Measurements from ENCODE around the gene DPM2. TPM values are rescaled to one million over a fixed set of nuclear protein-coding genes. Genes with fewer than 3 reads are reported as not detected.
A peak's percentile ranks its signal among the peaks of the same experiment; 100 is the strongest.

The DPM2 gene
- total RNA-seq, 2 donors from 2014 or later = 45.7 TPM

GRCh38 chr9:127903557-127904475 lies 33.8 kb downstream of the DPM2 start:
- H3K4me1 Mint-ChIP-seq = peaks cover 14% of the 10 kb centered on the region
- H3K4me1 ChIP-seq (ENCODE audit: control insufficient read depth, insufficient read depth, low read length) = no peaks in the 10 kb centered on the region
- H3K27ac Mint-ChIP-seq = peak overlapping the region; percentile 64
- no peak overlapping the region for H3K9ac ChIP-seq (ENCODE audit: extremely low read depth, low read length, poor library complexity, severe bottlenecking)
- no peak overlapping the region for H3K4me3 ChIP-seq (ENCODE audit: low read length)
- peak; percentile 91 for DNase-seq
- no peak overlapping the region for H3K4me3 Mint-ChIP-seq
- WGBS, 2 experiments (ENCODE audit: insufficient coverage in 1 of 2, insufficient read length in 1 of 2) = 59 to 76% methylated on average over 8 to 17 of the region's 17 CpGs
- no peaks in the 10 kb centered on the region for H3K36me3 Mint-ChIP-seq (ENCODE audit: low read depth)
- H3K9me3 Mint-ChIP-seq = no peaks in the 10 kb centered on the region
- H3K27ac ChIP-seq (ENCODE audit: low read depth, low read length) = no peak overlapping the region
- TF ChIP-seq CTCF (conservative IDR thresholded peaks at IDR 0.05) = no peak
- H3K27me3 Mint-ChIP-seq (ENCODE audit: insufficient read depth) = no peaks in the 10 kb centered on the region
- no peaks in the 10 kb centered on the region for H3K36me3 ChIP-seq (ENCODE audit: control insufficient read depth, insufficient read depth, low read length)
- no peaks in the 10 kb centered on the region for H3K9me3 ChIP-seq (ENCODE audit: control insufficient read depth, low read length)
- H3K27me3 ChIP-seq (ENCODE audit: control insufficient read depth, insufficient read depth, low read length, poor library complexity, severe bottlenecking) = no peaks in the 10 kb centered on the region

- Mint-ChIP-seq H3K4me3 (peak within 1 kb of the TSS; percentile 77), H3K36me3 (ENCODE audit: low read depth) (peaks cover 24% of the 10 kb centered on the region), H3K4me1 (peaks cover 16% of the 10 kb centered on the region), H3K27ac (peak within 1 kb of the TSS; percentile 77), H3K27me3 (ENCODE audit: insufficient read depth) (no peaks in the 10 kb centered on the region), H3K9me3 (peaks cover 5% of the 10 kb centered on the region)
- 2 to 16% methylated on average over 13 to 86 of the region's 89 CpGs for WGBS, 2 experiments (ENCODE audit: insufficient coverage in 1 of 2, insufficient read length in 1 of 2)
- Histone ChIP-seq H3K9ac (ENCODE audit: extremely low read depth, low read length, poor library complexity, severe bottlenecking) (peak within 1 kb of the TSS; percentile 60), H3K4me3 (ENCODE audit: low read length) (peak within 1 kb of the TSS; percentile 82), H3K27ac (ENCODE audit: low read depth, low read length) (no peak within 1 kb of the TSS), H3K4me1 (ENCODE audit: control insufficient read depth, insufficient read depth, low read length) (peaks cover 4% of the 10 kb centered on the region), H3K9me3 (ENCODE audit: control insufficient read depth, low read length) (peaks cover 9% of the 10 kb centered on the region), H3K36me3 (ENCODE audit: control insufficient read depth, insufficient read depth, low read length) (peaks cover 20% of the 10 kb centered on the region), H3K27me3 (ENCODE audit: control insufficient read depth, insufficient read depth, low read length, poor library complexity, severe bottlenecking) (no peaks in the 10 kb centered on the region)
- DNase-seq = peak; percentile 84
- no peak for TF ChIP-seq CTCF (conservative IDR thresholded peaks at IDR 0.05)
Measured at GRCh38 chr9:127899128-127899943, 38.3 kb downstream of the DPM2 start, which contains the start of gene ST6GALNAC6. Gene ST6GALNAC6, minus strand, starts transcription at chr9:127899603. Its CDS starts 1,622 bp downstream, at chr9:127897981.

GRCh38 chr9:127898433-127899127 lies 39.1 kb downstream of the DPM2 start:
- H3K9me3 Mint-ChIP-seq = peaks cover 10% of the 10 kb centered on the region
- no peaks in the 10 kb centered on the region for H3K27me3 ChIP-seq (ENCODE audit: control insufficient read depth, insufficient read depth, low read length, poor library complexity, severe bottlenecking)
- H3K27ac Mint-ChIP-seq = peak overlapping the region; percentile 77
- H3K9ac ChIP-seq (ENCODE audit: extremely low read depth, low read length, poor library complexity, severe bottlenecking) = peak overlapping the region; percentile 60
- peaks cover 10% of the 10 kb centered on the region for H3K4me1 Mint-ChIP-seq
- H3K36me3 Mint-ChIP-seq (ENCODE audit: low read depth) = peaks cover 31% of the 10 kb centered on the region
- no peak for TF ChIP-seq CTCF (conservative IDR thresholded peaks at IDR 0.05)
- H3K4me1 ChIP-seq (ENCODE audit: control insufficient read depth, insufficient read depth, low read length) = peaks cover 4% of the 10 kb centered on the region
- peak overlapping the region; percentile 77 for H3K4me3 Mint-ChIP-seq
- peak overlapping the region; percentile 79 for H3K4me3 ChIP-seq (ENCODE audit: low read length)
- H3K9me3 ChIP-seq (ENCODE audit: control insufficient read depth, low read length) = peaks cover 17% of the 10 kb centered on the region
- H3K27me3 Mint-ChIP-seq (ENCODE audit: insufficient read depth) = no peaks in the 10 kb centered on the region
- H3K27ac ChIP-seq (ENCODE audit: low read depth, low read length) = no peak overlapping the region
- peaks cover 27% of the 10 kb centered on the region for H3K36me3 ChIP-seq (ENCODE audit: control insufficient read depth, insufficient read depth, low read length)
- DNase-seq = peak; percentile 73
- WGBS, 2 experiments (ENCODE audit: insufficient coverage in 1 of 2, insufficient read length in 1 of 2) = 31 to 69% methylated on average over 9 to 32 of the region's 32 CpGs

Measured in endodermal cell (in vitro differentiated cells).